Fibroblast of villous mesenchyme (primary cell): Measurements from ENCODE around the gene AK5. TPM values are rescaled to one million over a fixed set of nuclear protein-coding genes. Genes with fewer than 3 reads are reported as not detected.
A peak's percentile ranks its signal among the peaks of the same experiment; 100 is the strongest.

Source experiments
- DNase-seq: peaks from one replicate; pipeline ENCODE4 v3.0.0-alpha.2; 2010; ENCODE audit warnings: low read depth
- H3K4me3 ChIP-seq: 2 replicates; pipeline ENCODE4 v1.5.1; 2011; ENCODE audit warnings: low read depth, mild to moderate bottlenecking, low read length
- total RNA-seq: library from RNA; depleted of rRNA; stranded (reverse); fragments of >200 nt; gene quantifications from 2 replicates; pipeline ENCODE4 v1.2.3, GENCODE V29; 2012
- TF ChIP-seq, protein P1 (sequence below): IDR thresholded peaks from 2 replicates; pipeline ENCODE4 v1.5.1; 2012; ENCODE audit warnings: low read depth, mild to moderate bottlenecking, low read length; ENCODE audit not compliant: insufficient read depth

Gene AK5
- total RNA-seq, 1 donor: 123 TPM

DNA sequence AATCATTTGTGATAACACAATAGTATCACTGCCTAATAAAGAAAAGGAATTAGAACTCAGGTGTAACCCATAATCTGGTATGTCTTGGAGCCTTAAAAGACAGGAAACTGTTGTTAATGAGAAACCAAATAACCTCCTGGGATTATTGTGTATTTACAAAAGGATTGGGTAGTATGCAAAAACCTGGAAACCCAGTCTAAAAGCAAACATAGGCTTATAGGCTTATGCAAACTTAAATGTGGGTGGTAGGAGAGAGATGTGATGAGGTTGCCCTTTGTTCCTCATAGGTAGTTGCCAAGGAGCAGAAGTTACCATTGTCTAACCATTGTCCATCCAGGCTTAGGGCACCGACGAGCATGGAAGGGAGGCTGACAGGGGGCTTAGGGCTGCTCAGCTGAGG is 165.8 kb downstream of the AK5 start:
- no peak overlapping the region for H3K4me3 ChIP-seq
- TF ChIP-seq, protein P1, sequence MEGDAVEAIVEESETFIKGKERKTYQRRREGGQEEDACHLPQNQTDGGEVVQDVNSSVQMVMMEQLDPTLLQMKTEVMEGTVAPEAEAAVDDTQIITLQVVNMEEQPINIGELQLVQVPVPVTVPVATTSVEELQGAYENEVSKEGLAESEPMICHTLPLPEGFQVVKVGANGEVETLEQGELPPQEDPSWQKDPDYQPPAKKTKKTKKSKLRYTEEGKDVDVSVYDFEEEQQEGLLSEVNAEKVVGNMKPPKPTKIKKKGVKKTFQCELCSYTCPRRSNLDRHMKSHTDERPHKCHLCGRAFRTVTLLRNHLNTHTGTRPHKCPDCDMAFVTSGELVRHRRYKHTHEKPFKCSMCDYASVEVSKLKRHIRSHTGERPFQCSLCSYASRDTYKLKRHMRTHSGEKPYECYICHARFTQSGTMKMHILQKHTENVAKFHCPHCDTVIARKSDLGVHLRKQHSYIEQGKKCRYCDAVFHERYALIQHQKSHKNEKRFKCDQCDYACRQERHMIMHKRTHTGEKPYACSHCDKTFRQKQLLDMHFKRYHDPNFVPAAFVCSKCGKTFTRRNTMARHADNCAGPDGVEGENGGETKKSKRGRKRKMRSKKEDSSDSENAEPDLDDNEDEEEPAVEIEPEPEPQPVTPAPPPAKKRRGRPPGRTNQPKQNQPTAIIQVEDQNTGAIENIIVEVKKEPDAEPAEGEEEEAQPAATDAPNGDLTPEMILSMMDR: no peak
- DNase-seq: no peak

DNA sequence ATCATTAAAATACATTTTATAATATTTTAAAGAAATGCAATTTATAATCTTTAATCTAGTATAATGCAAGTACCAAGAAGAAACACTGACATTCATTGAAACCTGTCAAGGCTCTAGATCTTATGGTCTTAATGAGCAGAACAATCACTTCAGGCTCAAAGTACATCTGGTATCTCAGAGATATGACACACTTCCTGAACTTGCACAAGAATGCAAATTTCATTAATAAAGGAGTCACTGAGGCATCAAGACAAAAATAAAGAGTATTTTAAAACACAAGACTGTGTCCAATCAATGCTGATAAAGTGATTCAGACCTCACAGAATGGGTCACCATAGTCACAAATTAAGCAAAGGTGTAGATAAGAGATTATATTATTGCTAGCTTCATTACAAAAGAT is 178.1 kb downstream of the AK5 start:
- TF ChIP-seq, protein P1: no peak
- H3K4me3 ChIP-seq: no peak overlapping the region
- DNase-seq: peak; percentile 15

DNA sequence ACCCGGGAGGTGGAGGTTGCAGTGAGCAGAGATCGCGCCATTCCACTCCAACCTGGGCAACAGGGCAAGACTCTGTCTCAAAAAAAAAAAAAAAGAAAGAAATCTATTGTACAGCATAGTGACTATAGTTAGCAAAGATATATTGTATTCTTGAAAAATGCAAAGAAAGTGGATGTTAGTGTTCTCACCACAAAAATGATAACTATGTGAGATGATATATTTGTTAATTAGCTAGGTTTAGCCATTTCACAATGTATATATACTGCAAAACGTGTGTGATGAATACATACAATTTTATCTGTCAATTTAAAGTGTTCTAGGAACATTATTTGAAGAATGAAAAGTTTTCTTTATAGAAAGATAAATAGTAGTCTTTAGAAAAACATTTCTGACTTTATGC is 179.9 kb downstream of the AK5 start:
- H3K4me3 ChIP-seq: no peak overlapping the region
- TF ChIP-seq, protein P1: no peak
- DNase-seq: no peak

DNA sequence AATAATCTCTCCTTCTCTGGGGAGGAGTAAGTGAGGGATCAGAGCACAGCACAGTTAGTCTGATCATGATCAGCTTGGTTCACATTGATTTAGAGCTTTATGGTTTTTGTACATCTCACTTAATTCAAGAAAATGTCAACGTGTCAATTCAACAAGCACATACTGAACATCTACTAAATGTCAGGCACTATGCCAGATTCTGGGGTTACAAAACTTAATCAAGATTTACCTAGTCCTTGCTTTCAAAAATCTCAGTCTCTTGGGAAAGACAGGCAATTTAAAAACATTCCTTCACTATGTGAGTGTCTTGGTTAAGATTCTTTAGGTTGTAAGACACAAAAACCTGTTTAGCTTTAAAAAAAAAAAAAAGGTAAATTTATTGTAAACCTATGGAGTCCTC is 181.4 kb downstream of the AK5 start:
- no peak for DNase-seq
- TF ChIP-seq, protein P1: no peak
- no peak overlapping the region for H3K4me3 ChIP-seq

DNA sequence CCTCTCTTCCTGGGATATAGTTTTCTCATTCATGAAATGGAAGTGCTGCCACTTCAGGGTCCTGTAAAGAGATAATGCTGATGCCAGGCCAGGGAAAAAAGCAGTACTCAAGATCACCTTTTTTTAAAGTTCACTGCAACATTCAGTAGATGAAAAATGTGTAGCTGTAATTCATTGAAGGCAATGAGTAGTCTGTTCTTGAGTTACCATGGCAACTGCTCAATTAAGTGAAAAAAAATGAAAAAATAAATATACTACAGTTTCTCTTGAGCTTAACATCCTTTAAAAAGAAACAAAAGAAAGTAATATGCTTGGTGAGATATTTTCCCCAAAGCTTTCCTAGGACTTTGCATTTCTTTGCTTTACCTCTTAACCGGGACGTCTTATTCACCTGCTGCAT is 183.3 kb downstream of the AK5 start:
- TF ChIP-seq, protein P1: no peak
- DNase-seq: no peak

DNA sequence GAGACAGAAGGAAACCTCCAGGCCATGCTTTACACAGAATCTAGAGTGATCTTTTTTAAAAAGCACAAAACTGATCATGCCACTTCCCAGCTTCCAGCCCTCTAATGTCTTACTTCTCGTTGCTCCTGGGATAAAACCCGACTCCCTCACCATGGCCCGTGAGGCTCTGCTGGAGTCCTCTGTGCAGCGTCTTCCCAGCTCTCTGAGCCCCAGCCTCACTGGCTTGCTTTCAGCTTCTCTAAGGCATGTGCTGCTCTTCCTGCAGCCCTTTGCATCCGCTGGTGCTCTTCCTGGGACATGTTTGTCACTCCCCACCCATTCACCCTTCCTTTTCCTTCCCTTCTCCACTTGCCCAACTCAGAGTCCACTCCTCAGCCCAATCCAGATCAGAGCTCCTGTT is 184.1 kb downstream of the AK5 start:
- no peak for DNase-seq
- no peak overlapping the region for H3K4me3 ChIP-seq
- TF ChIP-seq, protein P1: no peak

More for the DNA sequence above, 183.3 kb downstream of the AK5 start:
- H3K4me3 ChIP-seq: no peak overlapping the region

DNA sequence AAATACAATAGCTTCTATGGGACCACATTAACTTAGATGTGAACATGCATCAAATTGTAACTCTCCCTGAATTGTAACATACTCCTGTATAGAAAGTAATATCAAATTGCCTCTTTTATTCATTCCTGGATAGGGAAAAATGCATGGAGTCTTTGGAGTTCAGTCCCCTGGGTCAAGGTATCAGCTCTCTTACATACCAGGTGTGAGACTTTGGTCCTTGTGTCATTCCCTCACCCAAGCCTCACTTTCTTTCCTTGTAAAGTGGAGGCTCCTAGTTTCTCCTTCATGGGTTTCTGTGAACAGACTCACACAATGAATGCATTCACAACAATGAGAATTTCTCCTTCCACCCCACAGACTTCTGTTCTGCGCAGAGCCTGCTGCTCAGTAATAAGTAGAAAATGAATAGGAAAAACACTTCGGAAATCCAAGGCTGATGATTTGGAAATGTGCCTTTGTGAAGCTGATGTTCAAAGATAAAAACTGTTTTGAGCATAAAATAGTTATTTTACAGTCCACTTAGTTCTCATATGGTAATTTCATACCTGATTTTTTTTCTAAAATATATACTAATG is 185.3 kb downstream of the AK5 start:
- TF ChIP-seq, protein P1: no peak
- no peak for DNase-seq
- H3K4me3 ChIP-seq: no peak overlapping the region
